ELF-1 (cell line): ENCODE measurements around the gene SFMBT2.

Experiments used
- DNase-seq: peaks from one replicate; pipeline ENCODE4 v3.0.0-alpha.2; 2016; ENCODE audit warnings: low read depth, low spot score

Gene SFMBT2

DNA sequence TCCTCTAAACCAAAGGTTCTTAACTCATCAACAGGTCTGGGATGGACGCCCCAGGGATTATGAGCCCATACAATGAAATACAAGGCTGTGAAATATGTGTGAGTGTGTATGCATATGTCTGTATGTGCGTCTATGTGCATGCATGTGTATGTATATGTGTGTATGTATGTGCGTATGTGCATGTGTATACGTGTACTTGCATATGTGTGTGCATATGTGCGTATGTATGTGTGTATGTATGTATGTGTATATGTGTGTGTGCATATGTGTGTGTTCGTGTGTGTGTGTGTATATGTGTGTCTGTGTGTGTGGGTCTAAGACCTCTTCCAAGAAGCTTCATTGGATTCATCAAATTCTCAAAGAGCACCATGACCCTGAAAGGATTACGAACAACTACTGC, 112.3 kb downstream of the SFMBT2 start:
- DNase-seq: no peak

GRCh38 chr10:7297094-7297493, 113.7 kb downstream of the SFMBT2 start:
- no peak for DNase-seq

- DNase-seq: no peak
Observed at GRCh38 chr10:7296648-7297047, 114.2 kb downstream of the SFMBT2 start.

GRCh38 chr10:7296076-7296475, 114.8 kb downstream of the SFMBT2 start:
- DNase-seq: no peak

GRCh38 chr10:7293378-7293920, 117.4 kb downstream of the SFMBT2 start:
- DNase-seq: no peak

GRCh38 chr10:7291487-7292270, 119.2 kb downstream of the SFMBT2 start:
- DNase-seq: no peak

GRCh38 chr10:7288060-7288690, 122.7 kb downstream of the SFMBT2 start:
- no peak for DNase-seq

DNA sequence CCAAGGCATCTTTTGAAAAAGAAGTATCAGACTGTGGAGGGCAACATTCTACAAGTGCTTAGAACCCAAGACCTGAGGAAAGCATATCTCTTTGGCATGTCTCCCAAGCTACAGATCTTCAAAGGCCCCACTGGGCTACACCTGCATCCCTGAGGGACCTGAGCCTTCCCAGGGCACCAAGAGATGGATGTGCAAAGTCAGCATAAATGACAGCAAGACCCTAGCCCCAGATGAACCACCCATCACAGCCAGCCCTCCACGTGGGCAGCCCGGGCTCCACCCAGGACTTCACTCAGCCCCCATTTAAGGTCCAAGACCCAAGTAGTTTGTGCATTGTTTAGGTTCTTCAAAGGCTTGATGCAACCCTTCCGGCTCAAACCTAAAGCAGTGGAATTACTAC, 123.5 kb downstream of the SFMBT2 start:
- no peak for DNase-seq

- no peak for DNase-seq
Observed at GRCh38 chr10:7285522-7286322, 125.1 kb downstream of the SFMBT2 start.

- DNase-seq: no peak
Observed at GRCh38 chr10:7283246-7283645, 127.6 kb downstream of the SFMBT2 start.

- DNase-seq: no peak
Observed at GRCh38 chr10:7282457-7282856, 128.4 kb downstream of the SFMBT2 start.

DNA sequence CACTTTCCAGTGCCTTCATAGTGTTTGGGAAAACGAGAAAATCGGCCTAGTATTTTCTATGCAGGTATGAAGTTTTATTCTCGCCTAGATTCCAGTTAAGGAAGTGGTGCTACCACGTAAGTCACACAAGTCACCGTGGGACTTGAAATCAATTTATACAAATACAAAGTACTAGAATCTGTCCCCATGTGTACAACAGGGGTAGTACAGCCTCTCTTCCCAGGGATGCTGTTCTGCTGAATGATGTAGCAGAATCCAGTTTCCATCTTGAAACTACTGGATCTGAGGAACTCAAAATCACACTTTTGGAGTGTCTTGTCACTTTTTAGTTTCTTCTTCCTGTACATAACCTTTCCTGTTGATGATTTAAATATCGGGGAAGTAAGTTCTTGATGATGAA, 129.4 kb downstream of the SFMBT2 start:
- DNase-seq: no peak

DNA sequence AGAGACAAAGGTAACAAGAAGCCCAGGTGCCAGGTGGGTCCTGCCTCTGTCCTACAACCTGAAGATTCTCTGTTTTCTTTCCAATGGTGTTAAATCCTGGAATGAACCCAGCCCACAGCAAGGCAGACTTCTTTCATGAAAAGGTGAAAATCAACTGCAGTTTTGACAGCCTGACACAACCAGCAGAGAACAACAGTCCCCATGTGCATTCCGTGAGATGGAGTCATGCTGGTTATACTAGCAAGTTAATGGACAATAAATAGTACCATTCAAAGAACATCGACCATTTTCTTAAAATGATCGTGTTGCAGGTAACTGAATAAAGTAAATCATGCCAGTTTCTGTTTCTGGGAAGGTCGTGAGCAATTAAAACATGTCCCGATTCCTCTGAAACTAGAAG, 131.5 kb downstream of the SFMBT2 start:
- DNase-seq: no peak

DNA sequence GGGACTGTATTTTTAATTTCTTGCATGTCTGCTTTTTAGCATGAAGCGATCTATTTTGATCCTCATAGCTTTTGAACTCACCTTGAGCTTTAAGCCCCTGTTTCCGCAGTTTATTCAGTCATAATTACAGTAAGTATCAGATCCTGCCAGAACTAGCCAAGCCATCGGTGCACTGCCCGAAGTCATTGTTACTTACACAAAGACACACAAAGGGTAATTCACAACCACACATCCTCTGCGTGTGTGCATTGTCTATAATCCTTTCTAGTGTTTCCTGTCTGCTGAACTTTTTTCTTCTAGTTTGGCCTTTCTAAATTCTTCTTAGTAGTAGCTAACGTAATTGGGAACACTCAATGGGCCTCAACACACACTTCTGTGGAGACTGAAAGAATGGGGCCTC, 133.0 kb downstream of the SFMBT2 start:
- DNase-seq: no peak

DNA sequence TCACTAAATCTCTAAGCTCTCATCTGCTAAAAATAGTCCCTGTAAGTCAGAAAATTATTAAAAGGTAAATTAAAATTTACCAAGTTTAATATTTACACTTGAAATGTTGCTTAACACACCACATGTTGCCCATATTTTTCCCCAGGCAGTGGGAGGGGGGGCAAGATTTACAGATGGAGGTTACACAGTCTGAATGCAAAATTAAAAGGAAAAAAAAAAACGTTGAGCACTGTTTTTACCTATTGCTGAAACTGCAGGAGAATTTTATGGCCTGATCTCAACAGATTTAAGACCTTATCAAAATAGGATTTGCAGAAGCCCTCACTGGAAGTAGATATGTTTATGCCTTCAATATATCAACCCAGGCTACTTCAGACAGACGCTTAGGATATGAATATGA, 133.4 kb downstream of the SFMBT2 start:
- no peak for DNase-seq

GRCh38 chr10:7275761-7276440, 134.9 kb downstream of the SFMBT2 start:
- no peak for DNase-seq

DNA sequence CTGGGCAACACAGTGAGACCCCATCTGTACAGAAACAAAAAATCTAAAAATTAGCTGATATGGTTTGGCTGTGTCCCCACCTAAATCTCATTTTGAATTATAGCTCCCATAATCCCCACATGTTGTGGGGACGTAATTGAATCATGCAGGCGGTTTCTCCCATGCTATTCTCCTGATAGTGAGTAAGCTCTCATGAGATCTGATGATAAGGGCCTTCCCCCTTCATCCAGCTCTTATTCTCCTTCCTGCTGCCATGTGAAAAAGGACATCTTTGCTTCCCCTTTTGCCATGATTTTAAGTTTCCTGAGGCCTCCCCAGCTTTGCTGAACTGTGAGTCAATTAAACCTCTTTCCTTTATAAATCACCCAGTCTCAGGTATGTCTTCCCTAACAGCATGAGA, 136.5 kb downstream of the SFMBT2 start:
- DNase-seq: no peak

DNA sequence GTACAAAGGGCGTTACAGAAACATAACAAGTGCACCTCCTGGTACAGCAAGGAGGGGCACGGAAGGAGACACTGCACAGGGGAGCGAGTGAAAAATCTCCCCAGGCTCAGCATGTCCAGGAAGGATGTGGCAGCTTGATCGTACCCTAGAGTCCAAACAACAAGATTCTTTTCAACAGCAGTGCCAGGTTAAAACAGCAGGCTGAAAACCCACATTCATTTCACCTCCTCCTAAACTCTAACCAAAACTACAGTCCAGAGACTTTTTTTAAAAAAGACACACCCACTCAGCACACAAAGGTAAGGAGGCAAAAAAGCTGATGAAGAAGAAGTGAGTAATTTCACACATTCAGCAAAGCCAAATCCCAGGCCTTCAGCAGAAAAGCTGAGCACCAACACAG, 138.8 kb downstream of the SFMBT2 start:
- DNase-seq: no peak

GRCh38 chr10:7269988-7270387, 140.8 kb downstream of the SFMBT2 start:
- no peak for DNase-seq

- DNase-seq: no peak
Observed at GRCh38 chr10:7267142-7267541, 143.7 kb downstream of the SFMBT2 start.

DNA sequence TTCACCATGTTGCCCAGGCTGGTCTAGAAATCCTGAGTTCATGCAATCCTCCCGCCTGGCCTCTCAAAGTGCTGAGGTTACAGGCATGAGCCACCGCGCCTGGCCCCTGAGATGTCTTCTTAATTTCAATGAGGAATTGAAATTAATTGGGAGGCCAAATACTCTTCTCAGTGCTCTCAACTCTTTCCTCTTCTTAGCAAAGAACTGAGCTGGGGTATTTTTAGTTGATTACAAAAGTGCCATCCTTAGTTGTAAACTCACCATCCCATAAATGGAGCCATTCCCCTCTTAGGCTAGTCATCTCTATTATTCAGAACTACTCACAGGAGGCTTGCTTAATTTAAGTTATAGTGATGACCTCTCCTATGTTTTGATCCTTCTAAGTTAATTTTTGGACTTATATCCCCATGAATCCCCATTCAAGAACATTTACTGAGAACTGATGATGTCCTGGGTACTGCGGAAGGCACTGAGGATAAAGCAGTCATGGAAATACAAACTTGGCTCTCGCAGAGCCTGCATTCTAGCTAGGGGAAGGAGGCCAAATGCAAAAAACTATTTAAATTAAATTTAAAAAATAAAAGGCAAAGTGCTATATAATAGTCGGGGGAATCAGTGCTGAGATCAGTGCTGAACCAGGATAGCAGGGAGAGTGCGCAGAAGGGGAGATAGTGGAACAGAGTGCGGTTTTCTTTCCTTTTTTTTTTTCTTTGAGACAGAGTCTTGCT, 145.3 kb downstream of the SFMBT2 start:
- DNase-seq: no peak
